Activated CD4-positive, CD25-positive, alpha-beta regulatory T cell treated with anti-CD3 and anti-CD28 coated beads, Interleukin-2, amount 50 U/mL, for 72 hours (primary cell): ENCODE results near the gene CNGA3.

ENCODE experiments used
- DNase-seq: peaks from one replicate; pipeline ENCODE4 v3.0.0; 2021

The CNGA3 gene

GRCh38 chr2:98332989-98333388 lies 13.3 kb upstream of the CNGA3 start:
- no peak for DNase-seq

DNA sequence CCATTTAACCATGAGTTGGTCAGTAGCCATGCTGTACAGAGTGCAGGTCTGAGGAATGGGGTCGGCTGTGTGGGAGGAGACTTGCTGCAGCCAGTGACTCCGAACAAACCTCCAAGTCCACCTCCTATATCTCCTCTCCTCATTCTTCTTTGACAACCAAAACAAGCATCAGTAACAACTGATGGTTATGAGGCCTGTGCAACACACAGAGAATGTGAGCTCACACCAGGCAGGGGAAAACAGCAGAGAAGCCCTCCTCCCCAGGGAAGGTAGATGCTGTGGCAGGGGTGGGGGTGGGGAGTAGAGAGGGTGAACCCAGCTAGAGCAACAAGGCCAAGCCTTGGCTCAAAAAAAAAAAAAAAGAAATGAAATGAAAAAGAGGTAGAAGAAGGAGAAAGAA lies 12.3 kb upstream of the CNGA3 start:
- DNase-seq = no peak

DNA sequence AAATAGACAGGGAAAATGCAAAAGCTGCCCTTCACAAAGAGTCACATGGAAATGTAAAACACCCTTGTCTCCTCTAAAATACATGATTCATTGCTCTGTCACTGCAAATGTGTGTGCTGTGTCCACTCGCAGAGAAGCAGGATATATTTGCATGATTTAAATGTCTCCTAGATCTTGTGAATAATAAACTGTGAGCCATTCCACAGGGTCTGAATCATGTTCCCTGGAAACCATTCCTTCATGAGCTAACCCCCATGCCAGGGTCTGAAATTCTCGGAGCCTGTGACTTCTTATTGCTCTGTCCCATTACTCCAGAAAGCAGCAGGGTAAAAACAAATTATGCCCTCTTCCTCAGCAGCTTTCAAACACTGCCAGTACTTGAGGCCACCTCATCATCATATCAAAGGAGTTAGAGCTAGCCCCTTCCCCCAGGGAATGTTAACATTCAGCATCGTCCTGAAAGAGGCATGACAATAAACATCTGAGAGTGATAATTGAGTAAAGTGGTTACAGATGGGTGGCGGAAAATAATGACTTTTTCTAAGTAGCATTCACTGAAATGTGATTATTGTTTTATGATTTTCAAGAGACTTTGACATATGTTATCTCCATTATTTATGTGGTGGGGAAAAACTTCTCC lies 11.7 kb upstream of the CNGA3 start:
- DNase-seq = no peak

- no peak for DNase-seq
Observed at GRCh38 chr2:98335271-98335670, 11.0 kb upstream of the CNGA3 start.

- no peak for DNase-seq
Observed at GRCh38 chr2:98341241-98341640, 5.0 kb upstream of the CNGA3 start.

GRCh38 chr2:98343285-98343684 lies 3.0 kb upstream of the CNGA3 start:
- no peak for DNase-seq

- DNase-seq = no peak
Observed at GRCh38 chr2:98347298-98348065, 1.2 kb downstream of the CNGA3 start.

GRCh38 chr2:98348066-98348561 lies 1.9 kb downstream of the CNGA3 start:
- no peak for DNase-seq

DNA sequence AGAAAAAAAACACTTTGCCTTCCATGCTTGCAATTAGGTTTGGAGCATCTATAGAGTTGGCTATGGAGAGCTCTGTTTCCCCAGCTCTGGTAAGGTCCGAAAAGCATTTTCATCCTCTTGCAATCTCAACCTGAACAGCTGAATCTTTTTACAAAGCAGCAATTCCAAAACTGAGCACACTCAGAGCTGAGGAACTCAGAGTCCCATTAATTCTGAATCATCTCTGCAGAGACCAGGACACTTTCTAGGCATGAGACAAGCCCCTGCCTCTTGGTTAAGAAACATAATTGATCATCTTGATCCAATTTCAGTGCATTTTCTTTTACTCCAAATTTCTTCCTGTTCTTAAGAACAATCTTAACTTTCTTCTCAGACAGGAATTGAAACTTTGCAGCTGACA lies 4.2 kb downstream of the CNGA3 start:
- DNase-seq = no peak

- no peak for DNase-seq
Observed at GRCh38 chr2:98355881-98356280, 9.6 kb downstream of the CNGA3 start.

- DNase-seq = no peak
Observed at GRCh38 chr2:98356729-98357128, 10.5 kb downstream of the CNGA3 start.

- DNase-seq = no peak
Observed at GRCh38 chr2:98357849-98358248, 11.6 kb downstream of the CNGA3 start.

DNA sequence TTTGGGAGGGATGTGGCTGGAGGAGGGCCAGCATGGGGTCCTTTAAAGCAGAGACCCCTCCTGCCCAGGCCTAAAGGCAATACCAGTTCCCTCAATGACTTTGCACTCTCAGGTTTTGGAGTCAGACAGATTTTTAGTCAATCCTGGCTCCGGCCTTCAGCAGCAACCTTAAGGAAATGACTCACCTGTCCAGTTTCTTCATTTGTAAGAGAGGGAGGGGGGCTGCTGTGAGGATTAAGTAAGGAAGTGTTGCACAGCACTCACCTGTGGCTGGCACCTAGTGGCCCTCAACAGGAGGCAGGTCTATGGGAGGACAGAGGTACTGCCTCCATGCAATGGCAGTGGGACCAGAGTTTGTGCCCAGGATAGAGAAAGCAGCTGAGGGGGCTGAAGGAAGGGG lies 13.7 kb downstream of the CNGA3 start:
- no peak for DNase-seq

DNA sequence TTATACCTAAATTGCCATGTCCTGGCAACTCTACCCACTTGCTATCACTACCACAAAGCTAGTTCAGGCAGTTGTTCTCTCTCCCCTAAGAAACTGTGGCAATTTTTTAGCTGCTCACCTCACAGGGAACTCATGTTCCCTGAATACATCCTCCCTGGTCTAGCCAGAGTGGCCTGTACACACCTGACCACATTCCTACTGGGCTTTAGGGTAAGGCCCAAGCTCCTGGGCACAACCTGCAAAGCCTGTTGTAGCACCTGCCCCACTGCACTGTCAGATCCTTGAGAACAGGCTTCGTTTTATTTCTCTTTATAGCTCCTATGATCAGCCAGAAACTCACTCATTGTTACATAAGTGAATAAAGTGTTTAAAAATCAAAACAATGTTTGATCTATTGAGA lies 21.5 kb downstream of the CNGA3 start:
- no peak for DNase-seq

DNA sequence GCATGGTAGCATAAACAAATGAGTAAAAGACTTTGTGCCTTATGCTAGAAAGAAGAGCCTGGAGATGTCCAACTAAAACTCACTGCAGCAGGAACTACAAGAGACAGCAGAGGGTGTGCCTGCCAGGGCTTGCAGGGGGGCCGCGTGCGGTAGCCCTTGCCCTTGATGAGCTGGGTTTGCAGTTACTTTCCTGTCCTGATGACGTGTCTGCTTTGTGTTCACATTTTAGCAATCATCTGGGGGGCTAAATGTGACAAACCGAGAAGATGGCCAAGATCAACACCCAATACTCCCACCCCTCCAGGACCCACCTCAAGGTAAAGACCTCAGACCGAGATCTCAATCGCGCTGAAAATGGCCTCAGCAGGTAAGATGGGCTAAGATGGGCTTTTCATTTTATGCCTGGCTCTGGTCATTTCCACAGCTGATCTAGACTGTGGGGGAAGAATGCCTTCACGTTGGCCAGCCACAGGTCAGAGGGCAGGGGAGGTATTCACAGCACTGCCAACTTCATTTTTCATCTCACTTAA lies 23.5 kb downstream of the CNGA3 start:
- no peak for DNase-seq

DNA sequence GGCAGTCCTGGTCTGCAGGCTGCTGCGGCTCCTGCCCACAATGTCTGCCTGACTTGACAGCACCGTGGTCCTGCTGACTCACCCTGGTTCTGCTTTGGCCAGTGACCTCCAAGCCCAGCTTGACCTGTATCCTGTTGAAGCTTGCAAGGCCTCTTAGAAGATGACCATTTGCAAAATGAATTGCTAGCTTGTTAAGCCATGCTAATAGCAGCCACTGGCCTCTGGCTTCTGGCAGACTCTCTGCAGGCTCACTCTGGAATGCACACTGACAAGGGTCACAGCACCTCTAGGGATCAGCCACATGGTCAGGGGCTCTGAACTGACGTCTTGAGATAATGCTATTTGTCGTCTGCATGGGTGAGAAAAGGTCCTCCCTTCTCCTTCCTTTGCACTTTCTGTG lies 25.9 kb downstream of the CNGA3 start:
- no peak for DNase-seq

GRCh38 chr2:98372579-98372978 lies 26.3 kb downstream of the CNGA3 start:
- no peak for DNase-seq

DNA sequence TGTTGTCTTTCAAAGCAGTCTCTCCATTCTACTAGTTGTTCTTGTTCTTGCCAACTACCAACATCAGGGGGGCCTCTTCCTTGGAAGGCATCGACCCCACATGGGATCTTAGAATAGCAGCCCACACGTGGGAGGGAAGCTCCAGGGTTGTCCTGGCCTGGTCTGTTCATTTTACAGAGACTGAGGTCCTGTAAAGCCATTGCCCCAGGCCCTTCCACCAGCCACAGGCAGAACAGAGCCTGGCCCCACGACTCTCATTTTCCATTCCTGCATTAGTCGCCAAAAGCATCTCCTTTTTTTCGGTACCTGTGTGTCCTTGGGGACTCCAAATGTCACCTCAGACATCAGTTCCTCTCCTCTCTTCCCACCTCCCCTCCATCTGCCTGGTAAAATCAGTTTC lies 28.0 kb downstream of the CNGA3 start:
- no peak for DNase-seq

DNA sequence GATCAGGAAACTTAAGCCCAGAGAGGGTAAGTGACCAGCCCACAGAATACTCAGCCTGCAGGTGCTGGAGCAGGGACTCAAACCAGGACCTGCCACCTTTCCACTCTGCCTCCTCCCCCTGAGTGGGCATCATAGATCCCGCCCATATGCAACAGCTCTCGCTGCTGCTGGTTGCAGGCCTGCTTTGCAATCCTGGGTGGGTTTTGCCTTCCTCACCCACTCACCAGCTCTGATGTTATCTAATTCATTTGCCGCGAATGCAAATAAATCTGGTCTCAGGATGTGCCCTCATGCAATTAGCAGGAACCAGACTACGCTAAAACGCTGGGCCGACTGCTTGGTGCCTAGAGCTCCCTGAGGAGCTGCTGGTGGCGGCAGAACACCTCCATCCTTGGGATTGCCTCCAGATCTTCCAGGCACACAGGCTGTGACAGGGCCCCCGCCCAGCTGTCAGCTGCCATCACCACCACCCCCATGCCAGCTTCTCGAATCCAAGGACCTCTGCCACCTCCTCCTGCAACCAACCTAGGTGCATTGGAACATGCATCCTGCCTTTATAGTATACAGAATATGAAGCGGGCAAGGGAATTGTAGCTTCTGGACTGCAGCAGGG lies 28.8 kb downstream of the CNGA3 start:
- no peak for DNase-seq

DNA sequence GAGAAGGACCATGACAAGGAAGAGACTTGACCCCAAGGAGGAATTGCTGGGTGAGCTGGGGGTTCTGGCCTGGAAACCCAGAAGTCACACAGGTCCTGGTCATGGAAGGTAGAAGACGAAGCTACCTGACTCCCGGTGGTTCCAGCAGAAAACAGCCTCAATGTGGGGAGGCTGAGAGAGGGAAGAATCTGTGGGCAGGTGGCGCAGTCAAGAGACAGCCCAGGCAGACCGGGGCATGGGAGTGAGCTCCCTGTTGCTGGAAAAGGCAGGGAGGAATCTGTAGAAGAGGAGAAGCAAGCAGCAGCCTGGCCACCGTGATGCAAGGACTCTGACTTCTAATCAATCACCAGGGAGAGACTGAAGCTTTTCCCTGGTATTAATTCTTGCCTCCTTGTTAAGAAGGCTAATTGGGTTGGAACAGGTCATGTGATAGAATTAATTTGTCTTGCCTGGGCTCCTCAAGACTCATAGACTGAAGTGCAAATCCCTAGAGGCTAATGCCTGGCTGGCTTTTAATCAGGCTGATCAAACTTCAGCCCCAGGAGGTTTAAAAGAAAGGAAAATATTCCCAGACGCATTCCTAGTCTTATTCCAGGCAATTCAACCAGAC lies 30.1 kb downstream of the CNGA3 start:
- no peak for DNase-seq

DNA sequence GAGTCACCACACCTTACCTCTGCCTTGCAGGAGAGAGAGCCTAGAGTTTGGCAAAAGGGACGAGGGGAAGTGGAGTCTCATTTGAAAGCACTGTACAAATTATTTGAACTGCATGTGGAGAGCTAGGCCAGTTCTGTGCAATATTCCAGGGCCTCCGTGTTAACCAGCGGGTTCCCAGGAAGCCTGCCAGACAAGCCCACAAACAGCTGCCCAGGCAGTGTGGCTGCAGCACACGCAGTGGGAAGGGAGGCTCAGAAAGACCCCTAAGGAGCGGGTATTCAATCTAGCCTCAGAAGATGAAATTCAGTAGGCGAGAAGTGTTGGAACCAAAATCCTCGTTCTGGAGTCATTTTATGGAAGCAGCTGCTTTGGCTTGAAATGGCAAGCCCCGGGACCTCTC lies 30.7 kb downstream of the CNGA3 start:
- DNase-seq = no peak

DNA sequence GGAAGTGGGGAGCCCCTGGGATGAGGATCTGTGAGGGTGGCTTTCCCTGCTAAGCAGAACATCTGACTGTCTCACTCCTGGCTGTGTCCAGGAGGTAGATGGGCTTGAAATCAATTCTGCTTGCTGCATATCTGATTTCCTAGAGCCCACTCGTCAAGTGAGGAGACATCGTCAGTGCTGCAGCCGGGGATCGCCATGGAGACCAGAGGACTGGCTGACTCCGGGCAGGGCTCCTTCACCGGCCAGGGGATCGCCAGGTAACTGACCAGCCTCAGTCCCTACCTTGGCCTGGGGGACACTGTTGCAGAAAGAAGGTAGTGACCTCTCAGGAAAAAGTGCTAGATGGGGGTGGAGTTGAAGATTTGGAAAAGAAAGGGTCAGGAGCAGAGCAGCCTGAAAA lies 31.3 kb downstream of the CNGA3 start:
- no peak for DNase-seq

DNA sequence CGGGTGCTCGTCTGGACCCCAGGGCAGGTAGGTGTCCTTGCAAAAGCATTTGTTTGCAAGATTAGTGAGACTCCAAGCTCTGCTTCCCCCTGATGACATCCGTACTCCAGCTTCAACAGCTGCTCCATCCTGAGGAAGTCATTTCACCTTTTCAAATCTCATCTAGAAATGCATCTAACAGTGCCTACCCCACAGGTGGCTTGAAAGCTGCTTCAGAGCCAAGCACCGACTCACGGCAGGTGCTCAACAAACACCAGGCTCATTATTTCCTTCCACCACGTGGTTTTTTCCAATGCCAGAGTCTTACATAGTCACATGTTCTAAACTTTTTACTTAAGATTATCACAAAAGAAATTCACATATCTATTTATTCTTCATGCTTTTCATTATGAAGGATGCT lies 31.9 kb downstream of the CNGA3 start:
- no peak for DNase-seq

- no peak for DNase-seq
Observed at GRCh38 chr2:98378901-98379300, 32.6 kb downstream of the CNGA3 start.
